T follicular helper cell (primary cell): Measurements from ENCODE around the gene CYP2A7.
A peak's percentile ranks its signal among the peaks of the same experiment; 100 is the strongest.
"Not testable (repeated sequence)": the region's sequence is repeated elsewhere in the genome, so short reads cannot be mapped to it uniquely, and the experiment has no call there.

Source experiments
- DNase-seq: peaks from one replicate; pipeline ENCODE4 v3.0.0-alpha.2; 2020; ENCODE audit warnings: low read depth

Gene CYP2A7

DNA sequence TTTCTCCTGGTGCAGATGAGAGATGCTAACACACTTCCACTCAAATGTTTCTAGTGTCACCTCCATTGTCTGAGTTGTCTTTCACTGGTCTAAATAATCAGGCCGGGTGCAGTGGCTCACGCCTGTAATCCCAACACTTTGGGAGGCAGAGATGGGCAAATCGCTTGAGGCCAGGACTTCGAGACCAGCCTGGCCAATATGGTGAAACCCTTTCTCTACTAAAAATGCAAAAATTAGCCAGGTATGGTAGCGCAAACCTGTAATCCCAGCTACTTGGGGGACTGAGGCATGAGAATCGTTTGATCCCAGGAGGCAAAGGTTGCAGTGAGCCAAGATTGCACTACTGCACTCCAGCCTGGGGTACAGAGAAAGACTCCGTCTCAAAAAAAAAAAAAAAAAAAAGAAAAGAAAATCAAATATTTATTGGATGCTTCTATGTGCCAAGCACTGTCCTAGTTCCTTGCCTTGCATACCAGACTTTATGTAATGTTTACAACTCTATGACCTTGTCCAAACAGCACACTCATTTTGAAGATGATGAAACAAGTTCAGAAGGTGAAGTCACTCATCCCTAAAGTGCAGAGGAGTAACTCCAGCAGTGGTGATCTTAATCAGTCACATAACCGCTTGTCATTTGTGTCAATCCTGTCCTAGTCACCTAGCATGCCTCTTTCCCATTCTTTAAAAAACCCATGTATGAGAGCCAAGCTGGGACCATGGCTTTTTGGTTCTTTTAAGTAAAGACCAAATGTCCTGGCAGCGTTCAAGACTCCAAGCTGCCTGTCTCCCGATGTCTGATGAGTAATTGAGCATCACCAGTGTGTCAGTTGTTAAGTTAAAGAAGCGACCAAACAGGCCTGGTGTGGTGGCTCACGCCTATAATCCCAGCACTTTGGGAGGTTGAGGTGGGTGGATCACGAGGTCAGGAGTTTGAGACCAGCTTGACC, 15.1 kb upstream of the CYP2A7 start:
- not testable (repeated sequence) for DNase-seq

DNA sequence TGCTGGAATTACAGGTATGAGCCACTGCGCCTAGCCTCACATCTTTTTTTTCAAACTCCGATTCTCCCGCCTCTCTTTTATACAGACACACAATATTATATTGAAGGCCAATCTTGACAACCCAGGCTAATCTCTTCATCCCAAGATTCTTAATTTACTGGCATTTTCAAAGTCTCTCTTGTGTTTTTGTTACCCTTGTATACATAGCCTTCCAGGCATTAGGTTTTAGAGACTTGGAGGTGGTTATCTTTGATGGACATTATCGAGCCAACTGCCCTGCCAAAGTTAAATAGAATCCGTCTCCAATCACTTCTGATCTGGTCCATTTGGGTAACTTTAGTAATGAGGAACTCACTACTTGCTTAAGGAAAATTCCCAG, 14.4 kb upstream of the CYP2A7 start:
- DNase-seq, result no peak

DNA sequence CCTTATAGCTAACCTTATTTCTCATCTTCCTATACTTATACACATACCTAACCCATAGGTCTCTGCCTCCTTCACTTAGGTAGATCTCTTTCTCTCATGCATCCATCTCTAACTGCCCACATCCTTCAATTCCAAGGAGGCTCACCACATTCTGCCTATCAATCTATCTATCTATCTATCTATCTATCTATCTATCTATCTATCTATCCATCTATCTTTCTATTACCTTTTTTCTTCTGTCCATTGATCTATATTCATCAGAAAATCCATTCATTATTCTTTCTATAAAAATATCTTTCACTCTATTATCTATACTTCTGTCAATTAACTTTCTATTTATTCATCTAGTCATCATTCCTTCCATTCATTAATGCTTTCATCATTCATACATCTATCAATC, 11.1 kb upstream of the CYP2A7 start:
- DNase-seq, result no peak

DNA sequence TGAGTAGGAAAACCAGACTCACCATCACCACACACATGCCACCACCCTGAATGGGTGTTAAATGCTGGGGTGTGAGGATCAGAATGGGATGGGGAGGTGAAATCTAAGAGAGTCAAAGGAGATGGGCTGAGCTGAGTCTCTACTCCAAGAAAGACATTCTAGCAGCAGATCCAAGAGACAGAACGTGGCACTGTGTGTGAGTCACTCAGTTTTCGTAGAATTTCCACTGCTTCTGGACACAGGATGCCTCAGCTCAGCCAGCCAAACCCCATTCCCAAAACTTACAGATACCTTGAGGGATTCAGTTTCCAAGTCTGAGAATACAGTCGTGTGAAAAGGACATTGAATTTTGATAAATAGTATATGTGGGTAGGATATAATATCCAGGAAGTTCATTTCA, 7.3 kb upstream of the CYP2A7 start:
- no peak for DNase-seq

DNA sequence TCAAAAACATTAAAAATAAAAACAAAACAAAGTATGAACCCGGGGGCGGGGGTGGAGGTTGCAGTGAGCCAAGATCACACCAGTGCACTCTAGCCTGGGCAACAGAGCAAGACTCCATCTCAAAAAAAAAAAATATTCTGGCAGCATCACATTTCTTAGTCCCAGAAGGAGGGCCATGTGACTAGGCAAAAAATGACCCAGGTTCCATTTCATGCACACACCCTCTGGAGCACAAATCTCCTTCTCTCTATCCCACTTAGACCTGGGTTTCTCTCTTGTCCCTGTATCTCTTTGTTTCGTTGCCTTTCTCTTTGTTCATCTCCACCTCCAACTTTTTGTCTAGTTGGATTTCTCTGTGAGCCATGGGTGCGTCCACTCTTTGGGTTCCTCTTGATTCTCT, 6.2 kb upstream of the CYP2A7 start:
- no peak for DNase-seq

DNA sequence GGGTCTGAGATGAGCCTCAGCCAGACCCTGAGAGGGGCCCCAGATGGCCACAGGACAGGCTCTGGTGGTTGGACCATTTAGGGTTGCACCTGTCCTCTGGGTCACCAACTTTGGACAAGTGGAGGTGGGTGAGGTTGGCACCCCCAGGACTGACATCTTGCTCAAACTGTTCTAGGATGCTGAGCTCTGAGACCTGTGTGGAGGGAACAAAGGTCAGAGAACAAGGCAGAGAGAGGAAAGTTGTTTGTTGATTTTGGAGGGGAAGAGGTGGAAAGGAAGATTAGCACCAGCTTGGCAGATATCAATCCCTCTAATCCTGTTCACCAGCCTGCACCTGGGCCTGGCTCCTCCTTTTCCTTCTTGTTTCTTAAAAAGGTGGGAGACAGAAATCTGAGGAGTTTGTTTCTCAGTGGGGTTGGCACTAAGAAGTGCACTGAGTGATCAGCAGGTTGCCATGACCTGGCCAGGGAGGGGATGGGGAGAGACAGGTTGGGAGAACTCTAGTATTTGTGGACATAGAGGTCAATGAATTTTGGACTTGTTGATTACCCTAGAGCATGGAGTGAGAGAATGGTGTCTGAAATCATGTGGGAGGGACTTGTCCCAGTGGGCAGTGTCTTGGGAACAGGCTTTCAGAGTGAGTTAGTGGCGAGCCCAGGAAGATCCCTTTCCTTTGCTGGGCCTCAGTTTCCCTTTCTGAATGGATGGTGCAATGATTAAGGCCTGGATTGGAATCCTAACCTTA, 2.3 kb upstream of the CYP2A7 start:
- DNase-seq, result not testable (repeated sequence)

DNA sequence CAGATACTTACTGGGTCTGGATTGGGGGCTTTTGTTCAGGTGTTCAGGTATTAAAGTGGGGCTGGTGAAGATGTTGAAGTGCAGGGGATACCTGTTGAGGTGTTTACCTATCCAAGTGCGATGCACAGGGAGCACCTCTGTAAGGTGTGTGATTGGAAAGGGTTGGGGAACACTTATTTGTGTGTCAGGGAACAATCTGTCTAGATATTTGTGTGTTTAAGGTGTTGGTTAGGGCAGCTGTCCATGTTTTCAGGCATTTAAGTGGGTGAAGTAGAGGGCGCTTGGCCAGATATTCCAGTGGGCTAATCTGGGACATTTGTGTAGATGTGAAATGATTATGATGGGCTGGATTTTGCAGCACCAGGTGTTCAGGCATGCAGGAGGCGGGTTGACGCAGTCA, 2.7 kb downstream of the CYP2A7 start:
- not testable (repeated sequence) for DNase-seq

DNA sequence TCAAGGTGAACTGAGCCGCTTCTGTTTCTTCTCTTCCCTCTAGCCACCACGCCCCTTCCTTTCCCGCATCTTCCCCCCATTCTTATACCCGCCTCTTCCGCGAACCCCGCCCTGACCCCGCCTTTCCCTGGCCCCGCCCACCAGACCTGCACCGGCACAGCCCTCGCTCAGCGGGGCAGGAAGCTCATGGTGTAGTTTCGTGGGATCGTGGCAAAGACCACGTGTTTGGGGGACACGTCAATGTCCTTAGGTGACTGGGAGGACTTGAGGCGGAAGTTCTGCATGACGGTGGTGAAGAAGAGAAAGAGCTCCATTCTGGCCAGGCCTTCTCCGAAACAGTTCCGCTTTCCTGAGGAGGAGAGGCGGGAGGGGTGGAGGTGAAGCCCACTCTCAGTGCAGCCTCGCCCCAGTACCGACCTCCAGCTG, 6.5 kb downstream of the CYP2A7 start:
- peak; percentile 72 for DNase-seq

DNA sequence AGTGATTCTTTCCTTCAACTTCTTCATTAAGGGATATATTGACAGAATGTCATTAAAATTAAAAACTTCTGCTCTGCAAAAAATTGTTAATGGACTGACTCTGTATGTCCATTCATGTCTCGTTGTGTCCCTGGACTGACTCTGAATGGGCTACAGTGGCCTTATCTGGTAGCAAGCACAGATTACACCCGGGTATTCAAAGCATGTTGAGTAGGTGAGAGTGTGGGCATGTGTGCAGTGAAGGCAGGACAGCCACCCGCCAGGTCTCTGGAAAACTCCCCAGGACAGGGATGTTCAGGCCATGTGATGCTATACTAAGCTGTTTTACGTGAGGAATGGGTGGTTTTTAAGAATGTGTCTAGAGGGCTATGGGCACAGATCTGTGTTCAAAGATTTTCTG, 7.2 kb downstream of the CYP2A7 start:
- DNase-seq, result not testable (repeated sequence)

DNA sequence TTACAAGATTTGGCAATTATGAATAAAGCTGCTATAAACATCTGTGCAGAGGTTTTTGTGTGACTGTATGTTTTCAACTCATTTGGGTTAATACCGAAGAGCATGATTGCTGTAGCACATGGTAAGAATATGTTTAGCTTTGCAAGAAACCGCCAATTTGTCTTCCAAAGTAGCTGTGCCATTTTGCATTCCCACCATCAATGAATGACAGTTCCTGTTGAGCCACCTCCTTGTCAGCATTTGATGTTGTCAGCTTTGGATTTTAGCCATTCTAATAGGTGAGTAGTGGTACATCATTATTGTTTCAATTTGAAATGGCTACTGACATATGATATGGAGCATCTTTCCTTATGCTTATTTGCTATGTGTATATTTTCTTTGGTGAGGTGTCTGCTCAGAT, 8.2 kb downstream of the CYP2A7 start:
- not testable (repeated sequence) for DNase-seq

DNA sequence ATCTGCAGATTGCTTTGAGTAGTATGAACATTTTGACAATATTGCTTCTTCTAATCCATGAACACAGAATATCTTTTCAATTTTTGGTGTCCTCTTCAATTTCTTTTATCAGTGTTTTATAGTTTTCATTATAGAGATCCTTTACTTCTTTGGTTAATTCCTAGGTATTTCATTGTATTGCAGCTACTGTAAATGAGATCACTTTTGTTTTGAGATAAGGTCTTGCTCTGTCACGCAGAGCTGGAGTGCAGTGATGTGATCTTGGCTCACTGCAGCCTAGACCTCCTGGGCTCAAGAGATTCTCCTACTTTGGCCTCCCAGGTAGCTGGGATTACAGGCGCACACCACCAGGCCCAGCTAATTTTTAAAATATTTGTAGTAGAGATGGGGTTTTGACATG, 9.8 kb downstream of the CYP2A7 start:
- no peak for DNase-seq

DNA sequence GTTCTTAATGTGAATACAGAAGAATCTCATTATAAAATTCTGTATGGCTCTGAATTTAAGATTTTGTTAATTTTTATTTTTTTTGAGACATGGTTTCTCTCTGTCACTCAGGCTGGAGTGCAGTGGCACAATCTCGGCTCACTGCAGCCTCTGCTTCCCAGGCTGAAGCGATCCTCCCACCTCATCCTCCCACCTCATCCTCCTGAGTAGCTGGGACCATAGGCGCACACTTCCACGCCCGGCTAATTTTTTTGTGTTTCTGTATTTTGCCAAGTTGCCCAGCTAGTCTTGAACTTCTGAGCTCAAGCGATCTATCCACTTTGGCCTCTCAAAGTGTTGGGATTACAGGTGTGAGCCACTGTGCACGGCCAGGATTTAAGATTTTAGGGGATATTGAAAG, 14.3 kb downstream of the CYP2A7 start:
- no peak for DNase-seq

DNA sequence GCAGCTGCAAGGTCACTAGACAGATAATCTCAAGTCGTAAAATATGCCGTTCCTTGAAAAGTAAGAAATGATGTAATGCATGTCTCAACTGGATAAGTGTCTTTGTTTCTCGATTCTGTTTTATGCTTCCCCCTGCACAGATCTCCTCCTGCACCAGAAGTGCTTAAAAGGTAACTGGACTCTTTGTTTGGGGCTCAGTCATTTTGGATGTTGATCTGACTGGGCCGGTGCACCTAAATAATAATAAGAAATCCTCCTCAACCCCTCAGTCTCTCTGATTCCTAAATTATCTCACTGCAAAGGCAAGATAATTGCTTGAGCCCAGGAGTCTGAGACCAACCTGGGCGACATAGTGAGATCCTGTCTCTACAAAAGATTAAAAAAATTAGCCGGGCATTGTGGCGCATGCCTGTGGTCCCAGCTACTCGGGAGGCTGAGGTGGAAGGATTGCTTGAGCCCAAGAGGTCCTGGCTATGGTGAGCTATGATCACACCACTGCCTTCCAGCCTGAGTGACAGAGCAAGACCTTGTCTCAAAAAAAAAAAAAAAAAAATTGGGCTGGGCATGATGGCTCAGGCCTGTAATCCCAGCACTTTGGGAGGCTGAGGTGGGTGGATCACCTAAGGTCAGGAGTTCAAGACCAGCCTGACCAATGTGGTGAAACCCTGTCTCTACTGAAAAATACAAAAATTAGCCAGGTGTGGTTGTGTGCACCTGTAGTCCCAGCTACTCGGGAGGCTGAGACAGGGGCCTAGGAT, 17.1 kb downstream of the CYP2A7 start:
- DNase-seq, result not testable (repeated sequence)

DNA sequence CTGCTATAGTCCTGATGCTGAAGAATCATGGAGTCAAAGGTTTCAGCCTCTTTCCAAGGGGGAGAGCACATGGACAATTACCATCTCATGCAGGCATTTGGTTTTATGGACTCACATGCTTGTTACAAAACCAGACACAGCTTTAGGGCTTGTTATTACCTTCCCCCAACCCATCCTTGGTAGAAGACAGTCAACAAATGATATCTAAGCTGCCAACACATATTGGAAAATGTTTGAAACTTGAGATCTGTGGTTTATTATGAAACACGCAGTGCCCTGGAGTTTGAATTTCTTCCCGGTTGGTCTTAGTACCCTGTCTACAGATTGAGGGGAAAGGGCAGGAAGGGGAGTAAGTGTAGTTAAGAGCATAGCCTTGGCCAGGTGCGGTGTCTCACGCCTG, 19.2 kb downstream of the CYP2A7 start:
- DNase-seq, result no peak

DNA sequence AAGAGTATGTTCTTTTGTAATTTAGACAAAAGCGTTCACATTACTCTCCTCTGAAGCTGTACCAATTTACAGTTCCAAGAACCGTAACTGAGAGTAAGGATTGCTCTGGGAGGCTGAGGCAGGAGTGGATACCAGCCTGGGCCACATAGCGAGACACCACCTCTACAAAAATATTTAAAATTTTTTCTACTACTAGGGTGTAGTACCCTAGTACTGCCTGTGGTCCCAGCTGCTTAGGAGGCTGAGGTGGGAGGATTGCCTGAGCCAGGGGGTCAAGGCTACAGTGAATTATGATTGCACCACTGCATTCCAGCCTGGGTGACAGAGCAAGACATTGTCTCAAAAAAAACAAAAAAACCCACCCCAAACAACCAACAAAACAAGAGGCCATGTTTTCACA, 19.7 kb downstream of the CYP2A7 start:
- no peak for DNase-seq

DNA sequence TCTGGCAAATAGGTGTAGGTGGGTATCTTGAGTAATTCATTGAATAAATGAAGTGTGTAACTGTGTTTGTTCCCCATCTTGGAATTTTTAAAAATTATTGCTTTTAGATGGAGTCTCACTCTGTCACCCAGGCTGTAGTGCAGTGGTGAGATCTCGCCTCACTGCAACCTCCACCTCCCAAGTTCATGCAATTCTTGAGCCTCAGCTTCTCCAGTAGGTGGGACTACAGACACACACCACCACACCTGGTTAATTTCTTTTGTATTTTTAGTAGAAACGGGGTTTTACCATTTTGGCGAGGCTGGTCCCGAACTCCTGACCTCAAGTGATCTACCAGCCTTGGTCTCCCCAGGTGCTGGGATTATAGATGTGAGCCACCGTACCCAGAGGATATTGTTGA, 23.9 kb downstream of the CYP2A7 start:
- no peak for DNase-seq

DNA sequence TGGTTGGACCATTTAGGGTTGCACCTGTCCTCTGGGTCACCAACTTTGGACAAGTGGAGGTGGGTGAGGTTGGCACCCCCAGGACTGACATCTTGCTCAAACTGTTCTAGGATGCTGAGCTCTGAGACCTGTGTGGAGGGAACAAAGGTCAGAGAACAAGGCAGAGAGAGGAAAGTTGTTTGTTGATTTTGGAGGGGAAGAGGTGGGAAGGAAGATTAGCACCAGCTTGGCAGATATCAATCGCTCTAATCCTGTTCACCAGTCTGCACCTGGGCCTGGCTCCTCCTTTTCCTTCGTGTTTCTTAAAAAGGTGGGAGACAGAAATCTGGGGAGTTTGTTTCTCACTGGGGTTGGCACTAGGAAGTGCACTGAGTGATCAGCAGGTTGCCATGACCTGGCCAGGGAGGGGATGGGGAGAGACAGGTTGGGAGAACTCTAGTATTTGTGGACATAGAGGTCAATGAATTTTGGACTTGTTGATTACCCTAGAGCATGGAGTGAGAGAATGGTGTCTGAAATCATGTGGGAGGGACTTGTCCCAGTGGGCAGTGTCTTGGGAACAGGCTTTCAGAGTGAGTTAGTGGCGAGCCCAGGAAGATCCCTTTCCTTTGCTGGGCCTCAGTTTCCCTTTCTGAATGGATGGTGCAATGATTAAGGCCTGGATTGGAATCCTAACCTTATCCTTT, 29.4 kb downstream of the CYP2A7 start:
- not testable (repeated sequence) for DNase-seq

DNA sequence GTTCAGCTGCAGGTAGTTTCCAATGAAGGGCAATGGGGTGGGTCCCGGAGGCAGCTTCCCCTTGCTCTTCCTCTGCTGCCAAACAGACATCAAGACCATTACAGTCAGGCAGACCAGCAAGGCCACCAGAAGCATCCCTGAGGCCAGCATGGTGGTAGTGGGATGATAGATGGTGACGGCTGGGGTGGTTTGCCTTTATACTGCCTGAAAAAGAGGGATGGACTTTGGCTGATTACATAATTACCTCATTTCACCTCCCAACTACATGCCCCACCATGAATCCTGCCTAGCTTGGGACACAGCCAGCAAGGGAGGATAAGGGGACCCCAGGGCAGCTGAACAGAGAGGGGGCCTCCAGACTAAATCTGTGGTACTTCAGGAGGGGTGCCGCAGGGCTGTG, 31.8 kb downstream of the CYP2A7 start, which contains the start of gene CYP2A6:
CYP2A6 (minus strand) TSS at position 171 of the 400 bp plus-strand sequence; CDS start at position 150, 21 bp downstream.
- not testable (repeated sequence) for DNase-seq

DNA sequence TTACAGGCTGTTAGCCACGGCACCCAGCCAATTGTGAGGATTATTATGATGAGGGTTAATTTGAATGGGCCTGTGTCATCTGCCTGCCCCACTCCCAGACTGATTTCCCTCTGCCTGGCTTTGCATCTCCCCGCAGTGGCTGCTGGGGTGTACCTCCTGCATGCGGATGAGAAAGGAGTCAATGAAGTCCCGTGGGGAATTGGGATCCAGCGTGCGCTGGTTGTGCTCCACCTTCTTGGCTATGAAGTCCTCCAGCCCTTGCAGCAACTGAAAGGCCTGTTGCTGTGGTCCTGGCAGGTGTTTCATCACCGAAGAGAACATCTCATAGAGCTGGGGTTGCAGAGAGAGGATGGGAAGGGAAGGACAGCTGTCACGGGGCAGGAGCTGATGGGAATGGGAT, 35.3 kb downstream of the CYP2A7 start:
- DNase-seq, result not testable (repeated sequence)

DNA sequence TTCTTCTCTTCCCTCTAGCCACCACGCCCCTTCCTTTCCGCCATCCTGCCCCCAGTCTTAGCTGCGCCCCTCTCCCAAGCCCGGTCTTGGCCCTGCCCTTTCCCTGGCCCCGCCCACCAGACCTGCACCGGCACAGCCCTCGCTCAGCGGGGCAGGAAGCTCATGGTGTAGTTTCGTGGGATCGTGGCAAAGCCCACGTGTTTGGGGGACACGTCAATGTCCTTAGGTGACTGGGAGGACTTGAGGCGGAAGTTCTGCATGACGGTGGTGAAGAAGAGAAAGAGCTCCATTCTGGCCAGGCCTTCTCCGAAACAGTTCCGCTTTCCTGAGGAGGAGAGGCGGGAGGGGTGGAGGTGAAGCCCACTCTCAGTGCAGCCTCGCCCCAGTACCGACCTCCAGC, 38.4 kb downstream of the CYP2A7 start:
- DNase-seq, result peak; percentile 72

DNA sequence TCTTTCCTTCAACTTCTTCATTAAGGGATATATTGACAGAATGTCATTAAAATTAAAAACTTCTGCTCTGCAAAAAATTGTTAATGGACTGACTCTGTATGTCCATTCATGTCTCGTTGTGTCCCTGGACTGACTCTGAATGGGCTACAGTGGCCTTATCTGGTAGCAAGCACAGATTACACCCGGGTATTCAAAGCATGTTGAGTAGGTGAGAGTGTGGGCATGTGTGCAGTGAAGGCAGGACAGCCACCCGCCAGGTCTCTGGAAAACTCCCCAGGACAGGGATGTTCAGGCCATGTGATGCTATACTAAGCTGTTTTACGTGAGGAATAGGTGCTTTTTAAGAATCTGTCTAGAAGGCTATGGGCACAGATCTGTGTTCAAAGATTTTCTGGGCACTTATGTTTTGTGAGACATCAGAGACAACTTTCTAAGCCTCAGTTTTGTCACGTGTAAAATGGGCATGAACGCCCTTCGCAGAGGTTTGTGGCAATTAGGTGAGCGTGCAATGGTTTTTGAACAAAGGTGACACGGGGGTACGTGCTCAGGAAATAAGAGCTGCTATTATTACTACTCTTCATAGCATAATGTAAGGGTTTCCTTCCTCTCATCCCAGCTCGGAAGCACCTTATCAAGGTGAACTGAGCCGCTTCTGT, 38.9 kb downstream of the CYP2A7 start:
- not testable (repeated sequence) for DNase-seq
